Activated naive CD8-positive, alpha-beta T cell treated with anti-CD3 and anti-CD28 coated beads for 36 hours (primary cell): Measurements from ENCODE around the gene GPR179. TPM values are rescaled to one million over a fixed set of nuclear protein-coding genes. Genes with fewer than 3 reads are reported as not detected.

Experiments
- DNase-seq: peaks from one replicate; pipeline ENCODE4 v3.0.0; 2021
- H3K27ac Mint-ChIP-seq: one replicate; pipeline ENCODE4 v1.8.0; 2022; ENCODE audit warnings: mild to moderate bottlenecking, moderate library complexity, mixed read lengths
- H3K27me3 Mint-ChIP-seq: one replicate; pipeline ENCODE4 v1.8.0; 2022; ENCODE audit warnings: mild to moderate bottlenecking, mixed read lengths
- H3K36me3 Mint-ChIP-seq: one replicate; pipeline ENCODE4 v1.8.0; 2021; ENCODE audit warnings: mild to moderate bottlenecking, mixed read lengths
- H3K4me1 Mint-ChIP-seq: one replicate; pipeline ENCODE4 v1.8.0; 2021; ENCODE audit warnings: mixed read lengths
- H3K4me3 Mint-ChIP-seq: one replicate; pipeline ENCODE4 v1.8.0; 2022; ENCODE audit warnings: mild to moderate bottlenecking, moderate library complexity, mixed read lengths
- H3K9me3 Mint-ChIP-seq: one replicate; pipeline ENCODE4 v1.8.0; 2022; ENCODE audit warnings: mixed read lengths
- total RNA-seq, 2 experiments: library from RNA; stranded (reverse); gene quantifications; one replicate each; pipeline ENCODE4 v1.2.3, GENCODE V29; 2021

The GPR179 gene
- total RNA-seq, 2 experiments from 2014 or later, result 0.23 to 0.34 TPM

- Mint-ChIP-seq H3K27ac (no peak overlapping the region), H3K27me3 (no peaks in the 10 kb centered on the region), H3K4me3 (peak overlapping the region; percentile 74), H3K4me1 (peaks cover 45% of the 10 kb centered on the region), H3K9me3 (no peaks in the 10 kb centered on the region), H3K36me3 (no peaks in the 10 kb centered on the region)
- peak; percentile 28 for DNase-seq
Observed at GRCh38 chr17:38352245-38353085, 8.7 kb upstream of the GPR179 start.

GRCh38 chr17:38351412-38352222 is 7.9 kb upstream of the GPR179 start, which contains the start of gene SOCS7:
SOCS7 (plus strand) TSS chr17:38351844; CDS start chr17:38352053, 209 bp downstream.
- Mint-ChIP-seq H3K4me3 (peak within 1 kb of the TSS; percentile 94), H3K27ac (peak within 1 kb of the TSS; percentile 97), H3K27me3 (no peaks in the 10 kb centered on the region), H3K4me1 (peaks cover 37% of the 10 kb centered on the region), H3K9me3 (no peaks in the 10 kb centered on the region), H3K36me3 (no peaks in the 10 kb centered on the region)
- peak; percentile 96 for DNase-seq

GRCh38 chr17:38350035-38350434 is 6.3 kb upstream of the GPR179 start:
- H3K4me1 Mint-ChIP-seq, result peaks cover 31% of the 10 kb centered on the region
- DNase-seq, result no peak
- no peak overlapping the region for H3K4me3 Mint-ChIP-seq
- no peaks in the 10 kb centered on the region for H3K36me3 Mint-ChIP-seq
- no peaks in the 10 kb centered on the region for H3K27me3 Mint-ChIP-seq
- H3K27ac Mint-ChIP-seq, result no peak overlapping the region
- no peaks in the 10 kb centered on the region for H3K9me3 Mint-ChIP-seq

GRCh38 chr17:38349097-38349730 is 5.5 kb upstream of the GPR179 start:
- Mint-ChIP-seq H3K27ac (peak overlapping the region; percentile 30), H3K36me3 (no peaks in the 10 kb centered on the region), H3K9me3 (no peaks in the 10 kb centered on the region), H3K27me3 (no peaks in the 10 kb centered on the region), H3K4me1 (peaks cover 22% of the 10 kb centered on the region), H3K4me3 (no peak overlapping the region)
- peak; percentile 80 for DNase-seq

GRCh38 chr17:38345743-38346142 is 2.0 kb upstream of the GPR179 start:
- Mint-ChIP-seq H3K9me3 (no peaks in the 10 kb centered on the region), H3K4me1 (peaks cover 5% of the 10 kb centered on the region), H3K4me3 (no peak overlapping the region), H3K27ac (no peak overlapping the region), H3K36me3 (no peaks in the 10 kb centered on the region), H3K27me3 (no peaks in the 10 kb centered on the region)
- DNase-seq, result no peak

GRCh38 chr17:38344420-38344745 is 627 bp upstream of the GPR179 start:
- peaks cover 4% of the 10 kb centered on the region for H3K4me1 Mint-ChIP-seq
- H3K27ac Mint-ChIP-seq, result no peak overlapping the region
- no peaks in the 10 kb centered on the region for H3K9me3 Mint-ChIP-seq
- no peaks in the 10 kb centered on the region for H3K27me3 Mint-ChIP-seq
- DNase-seq, result no peak
- H3K4me3 Mint-ChIP-seq, result no peak overlapping the region
- no peaks in the 10 kb centered on the region for H3K36me3 Mint-ChIP-seq

GRCh38 chr17:38342886-38343607 is 709 bp downstream of the GPR179 start:
- Mint-ChIP-seq H3K27ac (no peak overlapping the region), H3K4me3 (no peak overlapping the region), H3K4me1 (no peaks in the 10 kb centered on the region), H3K27me3 (no peaks in the 10 kb centered on the region), H3K36me3 (no peaks in the 10 kb centered on the region), H3K9me3 (no peaks in the 10 kb centered on the region)
- no peak for DNase-seq

- H3K27ac Mint-ChIP-seq, result no peak overlapping the region
- no peak overlapping the region for H3K4me3 Mint-ChIP-seq
- DNase-seq, result no peak
- no peaks in the 10 kb centered on the region for H3K36me3 Mint-ChIP-seq
- H3K4me1 Mint-ChIP-seq, result no peaks in the 10 kb centered on the region
- no peaks in the 10 kb centered on the region for H3K9me3 Mint-ChIP-seq
- H3K27me3 Mint-ChIP-seq, result no peaks in the 10 kb centered on the region
Observed at GRCh38 chr17:38341035-38341721, 2.6 kb downstream of the GPR179 start.

- no peaks in the 10 kb centered on the region for H3K27me3 Mint-ChIP-seq
- no peaks in the 10 kb centered on the region for H3K9me3 Mint-ChIP-seq
- no peaks in the 10 kb centered on the region for H3K36me3 Mint-ChIP-seq
- DNase-seq, result no peak
- H3K4me1 Mint-ChIP-seq, result no peaks in the 10 kb centered on the region
- no peak overlapping the region for H3K4me3 Mint-ChIP-seq
- no peak overlapping the region for H3K27ac Mint-ChIP-seq
Observed at GRCh38 chr17:38339891-38340290, 3.9 kb downstream of the GPR179 start.

- Mint-ChIP-seq H3K9me3 (no peaks in the 10 kb centered on the region), H3K4me1 (no peaks in the 10 kb centered on the region), H3K36me3 (no peaks in the 10 kb centered on the region), H3K27me3 (peaks cover 1% of the 10 kb centered on the region), H3K4me3 (no peak overlapping the region), H3K27ac (no peak overlapping the region)
- no peak for DNase-seq
Observed at GRCh38 chr17:38338535-38338934, 5.2 kb downstream of the GPR179 start.

GRCh38 chr17:38338053-38338452 is 5.7 kb downstream of the GPR179 start:
- H3K4me1 Mint-ChIP-seq, result no peaks in the 10 kb centered on the region
- peaks cover 4% of the 10 kb centered on the region for H3K27me3 Mint-ChIP-seq
- H3K27ac Mint-ChIP-seq, result no peak overlapping the region
- no peaks in the 10 kb centered on the region for H3K36me3 Mint-ChIP-seq
- no peaks in the 10 kb centered on the region for H3K9me3 Mint-ChIP-seq
- no peak for DNase-seq
- no peak overlapping the region for H3K4me3 Mint-ChIP-seq

GRCh38 chr17:38336838-38337237 is 6.9 kb downstream of the GPR179 start:
- no peak overlapping the region for H3K27ac Mint-ChIP-seq
- no peaks in the 10 kb centered on the region for H3K9me3 Mint-ChIP-seq
- no peaks in the 10 kb centered on the region for H3K36me3 Mint-ChIP-seq
- peaks cover 4% of the 10 kb centered on the region for H3K27me3 Mint-ChIP-seq
- DNase-seq, result no peak
- H3K4me1 Mint-ChIP-seq, result no peaks in the 10 kb centered on the region
- H3K4me3 Mint-ChIP-seq, result no peak overlapping the region

- no peak overlapping the region for H3K27ac Mint-ChIP-seq
- H3K9me3 Mint-ChIP-seq, result no peaks in the 10 kb centered on the region
- DNase-seq, result no peak
- no peaks in the 10 kb centered on the region for H3K36me3 Mint-ChIP-seq
- H3K4me1 Mint-ChIP-seq, result no peaks in the 10 kb centered on the region
- peaks cover 4% of the 10 kb centered on the region for H3K27me3 Mint-ChIP-seq
- H3K4me3 Mint-ChIP-seq, result no peak overlapping the region
Observed at GRCh38 chr17:38334480-38335364, 9.0 kb downstream of the GPR179 start.
